ENCODE measurements around the gene LRRC14B.

DNA sequence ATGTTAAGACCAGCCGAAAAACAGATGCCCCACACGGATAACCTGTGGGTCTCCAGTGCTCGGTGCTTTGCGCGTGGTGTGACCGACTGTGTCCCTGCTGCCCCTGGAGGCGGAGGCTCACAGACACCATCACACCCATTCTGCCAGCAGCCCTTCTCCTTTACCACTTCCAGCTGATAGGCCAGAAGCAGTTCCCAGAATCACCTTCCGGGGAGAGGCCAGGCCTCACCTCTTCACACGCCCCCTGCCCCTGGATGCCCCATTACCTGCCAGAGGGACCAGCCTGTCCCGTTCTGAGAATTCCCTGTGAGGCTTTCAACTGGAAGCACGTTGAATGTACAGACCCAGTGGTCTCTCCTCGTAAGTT is 21.6 kb upstream of the LRRC14B start:
- TF ChIP-seq EZH2 (IDR thresholded peaks at IDR 0.05; ENCODE audit: insufficient read depth, poor library complexity, severe bottlenecking) (no peak), EZH2phosphoT487 (IDR thresholded peaks at IDR 0.05; ENCODE audit: insufficient read depth, low read depth) (no peak)
